ENCODE measurements around the gene FUT7. TPM values are rescaled to one million over a fixed set of nuclear protein-coding genes. Genes with fewer than 3 reads are reported as not detected.

FUT7 gene
- total RNA-seq, 1 experiment from 2014 or later = not detected

DNA sequence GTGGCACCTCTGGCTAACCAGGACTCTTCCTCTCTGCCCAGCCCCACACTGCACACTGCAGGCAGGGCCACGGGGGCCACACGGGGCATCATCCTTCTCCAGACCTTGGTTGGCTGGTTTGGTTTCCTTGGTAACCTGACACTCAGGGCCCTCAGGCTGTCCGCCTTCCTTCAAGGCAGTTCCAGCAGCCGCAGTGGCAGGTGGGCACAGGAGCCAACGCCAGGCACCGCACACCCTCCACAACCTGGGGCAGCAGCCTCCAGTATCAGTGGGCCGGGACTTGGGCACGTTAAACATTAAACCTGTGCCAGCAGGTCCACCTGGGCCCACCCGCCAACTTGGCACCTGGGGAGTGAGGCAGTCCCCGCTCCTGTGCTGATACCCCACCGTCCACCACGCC lies 12.1 kb upstream of the FUT7 start:
- WGBS (ENCODE audit: extremely low coverage, insufficient read length, low lambda C conversion rate) = no CpG with 5 or more reads among the region's 12 CpGs
- H4K91ac ChIP-seq (ENCODE audit: insufficient read length, low read depth, low read length) = no peak overlapping the region
- no peak overlapping the region for H2BK12ac ChIP-seq (ENCODE audit: insufficient read length, low read depth, low read length)
- H3K4me3 Mint-ChIP-seq = no peak overlapping the region
- H2BK120ac ChIP-seq (ENCODE audit: low read depth, low read length, poor library complexity, severe bottlenecking) = no peak overlapping the region
- H4K8ac ChIP-seq (replicated peaks; ENCODE audit: insufficient read length, low read depth, low read length) = no peak overlapping the region
- H3K9ac ChIP-seq (ENCODE audit: extremely low read depth, insufficient read length, low read length) = no peak overlapping the region
- no peak overlapping the region for H4K5ac ChIP-seq (ENCODE audit: insufficient read length, low read depth, low read length)
- H2BK15ac ChIP-seq (ENCODE audit: low read depth, low read length) = no peak overlapping the region
- H3T11ph ChIP-seq (ENCODE audit: low read length) = no peak overlapping the region
- no peak overlapping the region for H3K4me2 ChIP-seq (ENCODE audit: insufficient read depth, insufficient read length, low read length)
- H3K79me1 ChIP-seq (ENCODE audit: insufficient read depth, low read depth, low read length, poor library complexity, severe bottlenecking) = no peaks in the 10 kb centered on the region
- no peak overlapping the region for H2BK20ac ChIP-seq (ENCODE audit: low read depth, low read length, poor library complexity, severe bottlenecking)
- H3K4me1 Mint-ChIP-seq = peaks cover 5 to 6% of the 10 kb centered on the region in 2 experiments
- no peak overlapping the region for H3K56ac ChIP-seq (ENCODE audit: insufficient read length, low read depth, low read length)
- no peak for DNase-seq
- H3K27ac ChIP-seq (ENCODE audit: insufficient read length, low read depth, low read length) = no peak overlapping the region
- H4K20me1 ChIP-seq (ENCODE audit: control insufficient read depth, insufficient read depth, insufficient read length) = no peaks in the 10 kb centered on the region
- H3K23ac ChIP-seq (ENCODE audit: insufficient read length, low read depth, low read length) = no peak overlapping the region
- peaks cover 2% of the 10 kb centered on the region; the same call in 1 of the 2 replicates for H3K79me2 ChIP-seq (ENCODE audit: insufficient read depth, low read length)
- H3K23me2 ChIP-seq (ENCODE audit: insufficient read length, low read depth, low read length, poor library complexity, severe bottlenecking) = peaks cover 11% of the 10 kb centered on the region
- no peak overlapping the region for H2BK5ac ChIP-seq (ENCODE audit: insufficient read length, low read length)
- H3K4me1 ChIP-seq (ENCODE audit: insufficient read depth, low read length) = no peaks in the 10 kb centered on the region
- no peak overlapping the region for H3K4ac ChIP-seq (ENCODE audit: low read depth, low read length)
- no peak overlapping the region for H3K14ac ChIP-seq (ENCODE audit: insufficient read depth, low read length)
- H3K27me3 ChIP-seq (ENCODE audit: insufficient read depth, low read length) = peaks cover 4% of the 10 kb centered on the region; the same call in 1 of the 2 replicates
- no peak overlapping the region for H2AFZ ChIP-seq (ENCODE audit: low read length)
- peaks cover 31% of the 10 kb centered on the region for H3K27me3 Mint-ChIP-seq (ENCODE audit: low read depth)
- peaks cover 0 to 3% (median 0%) of the 10 kb centered on the region in 3 experiments; a peak in 1 of 7 replicates for H3K36me3 Mint-ChIP-seq (ENCODE audit: insufficient read depth in 1 of 3, low read depth in 3 of 3)
- TF ChIP-seq, protein P1, sequence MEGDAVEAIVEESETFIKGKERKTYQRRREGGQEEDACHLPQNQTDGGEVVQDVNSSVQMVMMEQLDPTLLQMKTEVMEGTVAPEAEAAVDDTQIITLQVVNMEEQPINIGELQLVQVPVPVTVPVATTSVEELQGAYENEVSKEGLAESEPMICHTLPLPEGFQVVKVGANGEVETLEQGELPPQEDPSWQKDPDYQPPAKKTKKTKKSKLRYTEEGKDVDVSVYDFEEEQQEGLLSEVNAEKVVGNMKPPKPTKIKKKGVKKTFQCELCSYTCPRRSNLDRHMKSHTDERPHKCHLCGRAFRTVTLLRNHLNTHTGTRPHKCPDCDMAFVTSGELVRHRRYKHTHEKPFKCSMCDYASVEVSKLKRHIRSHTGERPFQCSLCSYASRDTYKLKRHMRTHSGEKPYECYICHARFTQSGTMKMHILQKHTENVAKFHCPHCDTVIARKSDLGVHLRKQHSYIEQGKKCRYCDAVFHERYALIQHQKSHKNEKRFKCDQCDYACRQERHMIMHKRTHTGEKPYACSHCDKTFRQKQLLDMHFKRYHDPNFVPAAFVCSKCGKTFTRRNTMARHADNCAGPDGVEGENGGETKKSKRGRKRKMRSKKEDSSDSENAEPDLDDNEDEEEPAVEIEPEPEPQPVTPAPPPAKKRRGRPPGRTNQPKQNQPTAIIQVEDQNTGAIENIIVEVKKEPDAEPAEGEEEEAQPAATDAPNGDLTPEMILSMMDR (conservative IDR thresholded peaks at IDR 0.05) = no peak
- H3K27ac Mint-ChIP-seq = no peak overlapping the region
- H3K18ac ChIP-seq (ENCODE audit: insufficient read length, low read depth, low read length) = no peak overlapping the region
- no peaks in the 10 kb centered on the region for H3K9me3 ChIP-seq (ENCODE audit: control insufficient read depth, low read depth, low read length)
- no peaks in the 10 kb centered on the region for H3K9me3 Mint-ChIP-seq
- no peak overlapping the region for H2AK5ac ChIP-seq (ENCODE audit: insufficient read length, low read length)

All from H9 (cell line).